MCF 10A (cell line): ENCODE measurements around the gene TMEM151A. TPM values are rescaled to one million over a fixed set of nuclear protein-coding genes. Genes with fewer than 3 reads are reported as not detected.

Source experiments
- BruUV-seq: library from RNA; stranded (reverse); fragments of 400-500 nt; replicated peaks from 2 replicates; lab custom pipeline; 2021; lab: Mats Ljungman, UMichigan
- CTCF ChIA-PET: fragments of 300-600 bp; sonication (Branson Sonifier 250); formaldehyde crosslinking; extraction: SDS; loops from one replicate; lab custom pipeline; 2021; ENCODE audit warnings: antibody characterized with exemption, inconsistent platforms; lab: Yijun Ruan, JAX
- POLR2A ChIA-PET: fragments of 300-600, 350-650 bp; sonication (Branson Sonifier 250); formaldehyde crosslinking; extraction: SDS; loops from one replicate; lab custom pipeline; 2020; ENCODE audit warnings: antibody characterized with exemption, inconsistent platforms; lab: Yijun Ruan, JAX
- DNase-seq: peaks from one replicate; pipeline ENCODE4 v3.0.0-alpha.2; 2018; ENCODE audit not compliant: unreplicated experiment
- H3K27ac Mint-ChIP-seq: one replicate; pipeline ENCODE4 v1.8.0; 2022; ENCODE audit warnings: mild to moderate bottlenecking, low read depth, mixed read lengths; ENCODE audit not compliant: unreplicated experiment
- H3K27me3 Mint-ChIP-seq: one replicate; pipeline ENCODE4 v1.8.0; 2022; ENCODE audit warnings: mixed read lengths; ENCODE audit not compliant: insufficient read depth, unreplicated experiment
- H3K36me3 Mint-ChIP-seq: one replicate; pipeline ENCODE4 v1.8.0; 2022; ENCODE audit warnings: mild to moderate bottlenecking, moderate library complexity, mixed read lengths; ENCODE audit not compliant: insufficient read depth, unreplicated experiment
- H3K4me1 Mint-ChIP-seq: one replicate; pipeline ENCODE4 v1.8.0; 2022; ENCODE audit warnings: mixed read lengths; ENCODE audit not compliant: insufficient read depth, unreplicated experiment
- H3K4me3 Mint-ChIP-seq: one replicate; pipeline ENCODE4 v1.8.0; 2022; ENCODE audit warnings: mild to moderate bottlenecking, moderate library complexity, mixed read lengths; ENCODE audit not compliant: unreplicated experiment
- H3K9me3 Mint-ChIP-seq: one replicate; pipeline ENCODE4 v1.8.0; 2022; ENCODE audit warnings: mixed read lengths; ENCODE audit not compliant: unreplicated experiment
- intact Hi-C: fragments of 100-400 bp; cut with micrococcal nuclease; formaldehyde crosslinking; loops from 2 replicates; pipeline ENCODE4 v1.14.1; 2022
- total RNA-seq: library from RNA; stranded (reverse); gene quantifications from 2 replicates; pipeline ENCODE4 v1.2.3, GENCODE V29; 2022
- TF ChIP-seq, protein P1 (sequence below): fragments of 200-600 bp; IDR thresholded peaks from one replicate; pipeline ENCODE4 v1.8.0; 2022; ENCODE audit warnings: antibody characterized with exemption, mild to moderate bottlenecking; ENCODE audit not compliant: unreplicated experiment

TMEM151A gene
- total RNA-seq, 1 experiment from 2014 or later, result not detected

- H3K4me3 Mint-ChIP-seq, result no peak overlapping the region
- no peaks in the 10 kb centered on the region for H3K36me3 Mint-ChIP-seq
- H3K9me3 Mint-ChIP-seq, result no peaks in the 10 kb centered on the region
- no peak for DNase-seq
- no TSS peak for BruUV-seq
- peaks cover 4% of the 10 kb centered on the region for H3K4me1 Mint-ChIP-seq
- TF ChIP-seq, protein P1, sequence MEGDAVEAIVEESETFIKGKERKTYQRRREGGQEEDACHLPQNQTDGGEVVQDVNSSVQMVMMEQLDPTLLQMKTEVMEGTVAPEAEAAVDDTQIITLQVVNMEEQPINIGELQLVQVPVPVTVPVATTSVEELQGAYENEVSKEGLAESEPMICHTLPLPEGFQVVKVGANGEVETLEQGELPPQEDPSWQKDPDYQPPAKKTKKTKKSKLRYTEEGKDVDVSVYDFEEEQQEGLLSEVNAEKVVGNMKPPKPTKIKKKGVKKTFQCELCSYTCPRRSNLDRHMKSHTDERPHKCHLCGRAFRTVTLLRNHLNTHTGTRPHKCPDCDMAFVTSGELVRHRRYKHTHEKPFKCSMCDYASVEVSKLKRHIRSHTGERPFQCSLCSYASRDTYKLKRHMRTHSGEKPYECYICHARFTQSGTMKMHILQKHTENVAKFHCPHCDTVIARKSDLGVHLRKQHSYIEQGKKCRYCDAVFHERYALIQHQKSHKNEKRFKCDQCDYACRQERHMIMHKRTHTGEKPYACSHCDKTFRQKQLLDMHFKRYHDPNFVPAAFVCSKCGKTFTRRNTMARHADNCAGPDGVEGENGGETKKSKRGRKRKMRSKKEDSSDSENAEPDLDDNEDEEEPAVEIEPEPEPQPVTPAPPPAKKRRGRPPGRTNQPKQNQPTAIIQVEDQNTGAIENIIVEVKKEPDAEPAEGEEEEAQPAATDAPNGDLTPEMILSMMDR, result no peak
- peaks cover 7% of the 10 kb centered on the region for H3K27me3 Mint-ChIP-seq
- CTCF ChIA-PET, result interaction anchor here (1.3 kb wide), 1 partner anchor 89 kb away, joined by 4 read pairs; no protein-coding TSS in a partner anchor
- intact Hi-C loops, result no loop called here
- H3K27ac Mint-ChIP-seq, result no peak overlapping the region
- POLR2A ChIA-PET, result interaction anchor here (0.8 kb wide), 1 partner anchor 9 kb away, joined by 4 read pairs; the partner anchor contains the start of gene YIF1A
Measured at GRCh38 chr11:66297610-66298009, 5.9 kb downstream of the TMEM151A start.

GRCh38 chr11:66299186-66299585 lies 7.5 kb downstream of the TMEM151A start:
- intact Hi-C loops, result no loop called here

GRCh38 chr11:66302656-66303055 lies 11.0 kb downstream of the TMEM151A start:
- CTCF ChIA-PET, result interaction anchor here (0.7 to 1.4 kb wide), 4 partner anchors 9 to 314 kb away, joined by 3 to 6 read pairs (median 3); no protein-coding TSS in a partner anchor
- POLR2A ChIA-PET, result no interaction called here

More at GRCh38 chr11:66299186-66299585, 7.5 kb downstream of the TMEM151A start:
- H3K27me3 Mint-ChIP-seq, result no peaks in the 10 kb centered on the region
- H3K9me3 Mint-ChIP-seq, result no peaks in the 10 kb centered on the region
- H3K36me3 Mint-ChIP-seq, result no peaks in the 10 kb centered on the region
- no TSS peak for BruUV-seq
- no peaks in the 10 kb centered on the region for H3K4me1 Mint-ChIP-seq
- no peak overlapping the region for H3K4me3 Mint-ChIP-seq
- no peak overlapping the region for H3K27ac Mint-ChIP-seq
- no peak for DNase-seq
- CTCF ChIA-PET, result interaction anchor here (0.9 kb wide), 1 partner anchor 8 kb away, joined by 3 read pairs; no protein-coding TSS in a partner anchor
- TF ChIP-seq, protein P1, result no peak
- POLR2A ChIA-PET, result interaction anchor here (0.6 to 1.2 kb wide), 2 partner anchors 24 to 122 kb away, joined by 3 to 5 read pairs; no protein-coding TSS in a partner anchor

GRCh38 chr11:66309475-66309874 lies 17.8 kb downstream of the TMEM151A start:
- TF ChIP-seq, protein P1, result no peak
- ChIA-PET CTCF (interaction anchor here (0.7 to 5.5 kb wide), 6 partner anchors 10 to 101 kb away, joined by 3 to 48 read pairs (median 4); partner anchors contain the start of gene RIN1), POLR2A (interaction anchor here (1.1 to 1.2 kb wide), 2 partner anchors 15 to 27 kb away, joined by 3 read pairs; no protein-coding TSS in a partner anchor)
- intact Hi-C loops, result no loop called here
- H3K4me1 Mint-ChIP-seq, result peaks cover 6% of the 10 kb centered on the region
- H3K36me3 Mint-ChIP-seq, result no peaks in the 10 kb centered on the region
- H3K9me3 Mint-ChIP-seq, result no peaks in the 10 kb centered on the region
- no peak for DNase-seq
- no peak overlapping the region for H3K4me3 Mint-ChIP-seq
- H3K27me3 Mint-ChIP-seq, result no peaks in the 10 kb centered on the region
- BruUV-seq, result no TSS peak
- H3K27ac Mint-ChIP-seq, result no peak overlapping the region

More at GRCh38 chr11:66302656-66303055, 11.0 kb downstream of the TMEM151A start:
- H3K9me3 Mint-ChIP-seq, result no peaks in the 10 kb centered on the region
- no peak overlapping the region for H3K27ac Mint-ChIP-seq
- no peak for DNase-seq
- no peaks in the 10 kb centered on the region for H3K27me3 Mint-ChIP-seq
- no peaks in the 10 kb centered on the region for H3K36me3 Mint-ChIP-seq
- H3K4me3 Mint-ChIP-seq, result no peak overlapping the region
- H3K4me1 Mint-ChIP-seq, result no peaks in the 10 kb centered on the region
- intact Hi-C loops, result no loop called here
- BruUV-seq, result no TSS peak
- TF ChIP-seq, protein P1, result no peak
